ENCODE measurements around the gene ADISSP. TPM values are rescaled to one million over a fixed set of nuclear protein-coding genes. Genes with fewer than 3 reads are reported as not detected.

The ADISSP gene
- total and polyA plus RNA-seq, 2 of the 8 experiments (the other 6 are each of a cell fraction or from before 2014, with no cell fraction given) = 111 to 141 TPM

DNA sequence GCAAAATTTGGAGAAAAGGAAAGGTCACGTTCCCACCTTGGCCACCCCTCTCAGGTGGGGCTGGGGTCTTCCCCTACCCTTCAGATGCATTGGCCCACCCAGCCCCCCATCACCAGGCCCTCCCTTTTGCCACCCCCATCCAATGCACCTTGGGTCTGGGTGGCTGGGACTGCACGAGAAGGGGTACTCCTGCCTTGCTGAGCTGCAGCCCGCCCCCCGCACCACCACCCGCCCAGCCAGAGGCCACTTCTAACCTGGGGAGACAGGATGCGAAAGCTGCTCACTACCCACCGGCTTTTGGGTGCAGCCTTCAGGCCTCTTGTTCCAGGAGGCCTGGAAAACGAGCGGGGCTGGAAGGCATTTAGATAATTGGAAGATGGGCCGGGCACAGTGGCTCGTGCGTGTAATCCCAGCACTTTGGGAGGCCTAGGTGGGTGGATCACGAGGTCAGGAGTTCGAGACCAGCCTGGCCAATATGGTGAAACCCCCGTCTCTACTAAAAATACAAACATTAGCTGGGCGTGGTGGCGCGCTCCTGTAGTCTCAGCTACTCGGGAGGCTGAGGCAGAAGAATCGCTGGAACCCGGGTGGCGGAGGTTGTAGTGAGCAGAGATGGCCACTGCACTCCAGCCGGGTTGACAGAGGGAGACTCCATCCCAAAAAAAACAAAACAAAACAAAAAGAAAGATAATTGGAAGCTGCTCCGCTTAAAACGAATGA is 27.3 kb upstream of the ADISSP start (continued):
- TF ChIP-seq, protein P1, sequence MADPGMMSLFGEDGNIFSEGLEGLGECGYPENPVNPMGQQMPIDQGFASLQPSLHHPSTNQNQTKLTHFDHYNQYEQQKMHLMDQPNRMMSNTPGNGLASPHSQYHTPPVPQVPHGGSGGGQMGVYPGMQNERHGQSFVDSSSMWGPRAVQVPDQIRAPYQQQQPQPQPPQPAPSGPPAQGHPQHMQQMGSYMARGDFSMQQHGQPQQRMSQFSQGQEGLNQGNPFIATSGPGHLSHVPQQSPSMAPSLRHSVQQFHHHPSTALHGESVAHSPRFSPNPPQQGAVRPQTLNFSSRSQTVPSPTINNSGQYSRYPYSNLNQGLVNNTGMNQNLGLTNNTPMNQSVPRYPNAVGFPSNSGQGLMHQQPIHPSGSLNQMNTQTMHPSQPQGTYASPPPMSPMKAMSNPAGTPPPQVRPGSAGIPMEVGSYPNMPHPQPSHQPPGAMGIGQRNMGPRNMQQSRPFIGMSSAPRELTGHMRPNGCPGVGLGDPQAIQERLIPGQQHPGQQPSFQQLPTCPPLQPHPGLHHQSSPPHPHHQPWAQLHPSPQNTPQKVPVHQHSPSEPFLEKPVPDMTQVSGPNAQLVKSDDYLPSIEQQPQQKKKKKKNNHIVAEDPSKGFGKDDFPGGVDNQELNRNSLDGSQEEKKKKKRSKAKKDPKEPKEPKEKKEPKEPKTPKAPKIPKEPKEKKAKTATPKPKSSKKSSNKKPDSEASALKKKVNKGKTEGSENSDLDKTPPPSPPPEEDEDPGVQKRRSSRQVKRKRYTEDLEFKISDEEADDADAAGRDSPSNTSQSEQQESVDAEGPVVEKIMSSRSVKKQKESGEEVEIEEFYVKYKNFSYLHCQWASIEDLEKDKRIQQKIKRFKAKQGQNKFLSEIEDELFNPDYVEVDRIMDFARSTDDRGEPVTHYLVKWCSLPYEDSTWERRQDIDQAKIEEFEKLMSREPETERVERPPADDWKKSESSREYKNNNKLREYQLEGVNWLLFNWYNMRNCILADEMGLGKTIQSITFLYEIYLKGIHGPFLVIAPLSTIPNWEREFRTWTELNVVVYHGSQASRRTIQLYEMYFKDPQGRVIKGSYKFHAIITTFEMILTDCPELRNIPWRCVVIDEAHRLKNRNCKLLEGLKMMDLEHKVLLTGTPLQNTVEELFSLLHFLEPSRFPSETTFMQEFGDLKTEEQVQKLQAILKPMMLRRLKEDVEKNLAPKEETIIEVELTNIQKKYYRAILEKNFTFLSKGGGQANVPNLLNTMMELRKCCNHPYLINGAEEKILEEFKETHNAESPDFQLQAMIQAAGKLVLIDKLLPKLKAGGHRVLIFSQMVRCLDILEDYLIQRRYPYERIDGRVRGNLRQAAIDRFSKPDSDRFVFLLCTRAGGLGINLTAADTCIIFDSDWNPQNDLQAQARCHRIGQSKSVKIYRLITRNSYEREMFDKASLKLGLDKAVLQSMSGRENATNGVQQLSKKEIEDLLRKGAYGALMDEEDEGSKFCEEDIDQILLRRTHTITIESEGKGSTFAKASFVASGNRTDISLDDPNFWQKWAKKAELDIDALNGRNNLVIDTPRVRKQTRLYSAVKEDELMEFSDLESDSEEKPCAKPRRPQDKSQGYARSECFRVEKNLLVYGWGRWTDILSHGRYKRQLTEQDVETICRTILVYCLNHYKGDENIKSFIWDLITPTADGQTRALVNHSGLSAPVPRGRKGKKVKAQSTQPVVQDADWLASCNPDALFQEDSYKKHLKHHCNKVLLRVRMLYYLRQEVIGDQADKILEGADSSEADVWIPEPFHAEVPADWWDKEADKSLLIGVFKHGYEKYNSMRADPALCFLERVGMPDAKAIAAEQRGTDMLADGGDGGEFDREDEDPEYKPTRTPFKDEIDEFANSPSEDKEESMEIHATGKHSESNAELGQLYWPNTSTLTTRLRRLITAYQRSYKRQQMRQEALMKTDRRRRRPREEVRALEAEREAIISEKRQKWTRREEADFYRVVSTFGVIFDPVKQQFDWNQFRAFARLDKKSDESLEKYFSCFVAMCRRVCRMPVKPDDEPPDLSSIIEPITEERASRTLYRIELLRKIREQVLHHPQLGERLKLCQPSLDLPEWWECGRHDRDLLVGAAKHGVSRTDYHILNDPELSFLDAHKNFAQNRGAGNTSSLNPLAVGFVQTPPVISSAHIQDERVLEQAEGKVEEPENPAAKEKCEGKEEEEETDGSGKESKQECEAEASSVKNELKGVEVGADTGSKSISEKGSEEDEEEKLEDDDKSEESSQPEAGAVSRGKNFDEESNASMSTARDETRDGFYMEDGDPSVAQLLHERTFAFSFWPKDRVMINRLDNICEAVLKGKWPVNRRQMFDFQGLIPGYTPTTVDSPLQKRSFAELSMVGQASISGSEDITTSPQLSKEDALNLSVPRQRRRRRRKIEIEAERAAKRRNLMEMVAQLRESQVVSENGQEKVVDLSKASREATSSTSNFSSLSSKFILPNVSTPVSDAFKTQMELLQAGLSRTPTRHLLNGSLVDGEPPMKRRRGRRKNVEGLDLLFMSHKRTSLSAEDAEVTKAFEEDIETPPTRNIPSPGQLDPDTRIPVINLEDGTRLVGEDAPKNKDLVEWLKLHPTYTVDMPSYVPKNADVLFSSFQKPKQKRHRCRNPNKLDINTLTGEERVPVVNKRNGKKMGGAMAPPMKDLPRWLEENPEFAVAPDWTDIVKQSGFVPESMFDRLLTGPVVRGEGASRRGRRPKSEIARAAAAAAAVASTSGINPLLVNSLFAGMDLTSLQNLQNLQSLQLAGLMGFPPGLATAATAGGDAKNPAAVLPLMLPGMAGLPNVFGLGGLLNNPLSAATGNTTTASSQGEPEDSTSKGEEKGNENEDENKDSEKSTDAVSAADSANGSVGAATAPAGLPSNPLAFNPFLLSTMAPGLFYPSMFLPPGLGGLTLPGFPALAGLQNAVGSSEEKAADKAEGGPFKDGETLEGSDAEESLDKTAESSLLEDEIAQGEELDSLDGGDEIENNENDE (IDR thresholded peaks at IDR 0.05; ENCODE audit: insufficient replicate concordance, low read length) = no peak
- no peak for TF ChIP-seq POU5F1 (IDR thresholded peaks at IDR 0.05; ENCODE audit: low read depth, low read length)
- TF ChIP-seq, protein P2, sequence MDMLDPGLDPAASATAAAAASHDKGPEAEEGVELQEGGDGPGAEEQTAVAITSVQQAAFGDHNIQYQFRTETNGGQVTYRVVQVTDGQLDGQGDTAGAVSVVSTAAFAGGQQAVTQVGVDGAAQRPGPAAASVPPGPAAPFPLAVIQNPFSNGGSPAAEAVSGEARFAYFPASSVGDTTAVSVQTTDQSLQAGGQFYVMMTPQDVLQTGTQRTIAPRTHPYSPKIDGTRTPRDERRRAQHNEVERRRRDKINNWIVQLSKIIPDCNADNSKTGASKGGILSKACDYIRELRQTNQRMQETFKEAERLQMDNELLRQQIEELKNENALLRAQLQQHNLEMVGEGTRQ (IDR thresholded peaks at IDR 0.05; ENCODE audit: low read length) = no peak
- no peak for TF ChIP-seq BCL11A (IDR thresholded peaks at IDR 0.05; ENCODE audit: low read depth in 2 of 2, low read length in 2 of 2)
- no peak for TF ChIP-seq TCF12 (IDR thresholded peaks at IDR 0.05; ENCODE audit: low read depth, low read length)
- TF ChIP-seq EP300 (IDR thresholded peaks at IDR 0.05; ENCODE audit: borderline replicate concordance in 1 of 2, low read depth in 2 of 2, low read length in 2 of 2) = no peak
